GM18517 (cell line): ENCODE measurements around the gene USO1.

Source experiments
- ATAC-seq: cut with Tn5 transposase; IDR thresholded peaks from one replicate; pipeline ENCODE4 v1.9.1; 2021; ENCODE audit warnings: mild to moderate bottlenecking, moderate library complexity; ENCODE audit not compliant: unreplicated experiment

Gene USO1

DNA sequence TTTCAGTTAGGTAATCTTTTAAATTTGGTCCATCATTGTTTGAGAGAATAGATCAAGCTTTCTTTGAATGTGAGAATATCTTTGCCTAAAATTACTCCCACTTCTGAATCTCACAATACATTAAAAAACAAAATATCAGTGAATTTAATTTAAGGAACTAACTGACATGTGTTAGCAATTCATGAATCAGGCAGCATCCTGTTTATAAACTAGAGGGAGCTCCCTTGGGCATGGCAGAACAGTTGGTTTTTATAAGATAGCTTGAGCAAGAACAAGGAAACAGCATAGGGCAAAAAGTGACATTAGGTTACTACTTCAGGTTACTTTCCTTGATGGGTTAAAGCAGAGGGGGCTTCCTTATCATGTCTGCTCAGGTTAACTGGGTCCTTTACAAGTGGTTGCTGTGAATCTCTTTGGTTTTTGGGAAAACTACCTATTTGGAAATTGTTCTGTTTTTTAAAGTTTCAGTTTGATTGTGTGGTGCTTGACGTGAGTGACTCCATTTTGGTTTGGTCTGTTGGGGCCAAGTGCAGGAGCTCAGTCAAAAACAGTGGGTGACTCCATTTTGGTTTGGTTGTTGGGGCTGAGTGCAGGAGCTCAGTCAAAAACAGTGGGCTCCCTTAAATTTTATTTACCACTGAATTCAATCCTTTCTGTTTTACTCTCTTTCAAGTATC, 109.9 kb downstream of the USO1 start:
- no peak for ATAC-seq

DNA sequence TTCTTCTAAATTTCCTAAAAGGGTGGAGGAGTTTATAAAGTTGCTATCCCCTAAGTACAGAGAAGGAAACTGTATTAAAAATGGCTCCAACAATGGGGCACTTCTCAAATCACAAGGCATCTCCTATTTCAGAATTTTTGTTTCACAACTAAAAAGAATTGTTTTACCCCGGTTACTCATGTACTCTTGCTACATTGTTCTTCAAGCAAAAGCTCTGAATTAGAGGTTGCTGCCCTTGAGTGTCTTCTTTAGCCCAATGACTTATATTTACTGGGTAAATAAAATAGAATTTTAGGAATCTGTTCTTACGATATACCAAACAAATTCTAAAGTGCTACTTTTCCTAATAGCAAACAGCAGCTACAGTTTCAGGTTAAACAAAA, 110.4 kb downstream of the USO1 start:
- ATAC-seq: no peak

DNA sequence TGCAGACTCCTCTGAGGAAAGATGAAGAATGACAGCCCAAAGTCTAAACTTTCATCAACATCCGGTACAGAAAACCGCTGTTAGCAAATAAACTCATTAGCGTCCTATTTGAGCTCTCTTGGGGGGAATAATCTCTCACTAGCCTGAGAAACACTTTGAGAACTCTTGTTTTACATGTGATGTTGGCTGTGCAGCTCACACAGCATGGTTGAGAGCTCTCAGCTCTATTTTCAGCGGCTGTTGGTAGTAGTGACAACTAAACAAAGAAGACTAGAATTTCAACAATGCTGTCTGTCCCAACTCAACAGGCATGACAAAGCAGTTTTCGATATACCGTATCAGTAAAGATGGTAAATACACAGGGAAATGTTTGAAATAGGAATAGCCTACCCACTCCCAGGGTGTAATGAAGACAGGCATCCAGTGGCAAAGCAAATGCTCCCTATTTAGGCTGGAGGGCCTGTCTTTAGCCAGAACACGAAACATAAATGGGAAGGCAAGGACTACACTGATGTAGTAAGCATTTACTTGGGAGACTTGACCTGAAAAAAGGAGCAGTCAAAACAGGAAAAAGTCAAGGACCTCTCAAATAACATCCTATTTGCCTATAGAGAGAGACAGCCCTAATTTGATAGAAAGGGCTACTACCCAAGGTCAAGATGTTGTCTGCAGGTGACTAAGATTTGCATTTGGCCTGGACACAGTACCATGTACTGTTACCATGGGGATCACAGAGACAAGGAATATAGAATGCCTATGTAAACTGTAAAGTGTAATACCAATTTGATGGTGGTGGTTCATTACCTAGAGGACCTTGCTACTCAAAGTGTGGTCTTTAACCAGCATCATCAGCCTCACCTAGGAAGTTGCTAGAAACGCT, 117.5 kb downstream of the USO1 start:
- ATAC-seq: no peak

DNA sequence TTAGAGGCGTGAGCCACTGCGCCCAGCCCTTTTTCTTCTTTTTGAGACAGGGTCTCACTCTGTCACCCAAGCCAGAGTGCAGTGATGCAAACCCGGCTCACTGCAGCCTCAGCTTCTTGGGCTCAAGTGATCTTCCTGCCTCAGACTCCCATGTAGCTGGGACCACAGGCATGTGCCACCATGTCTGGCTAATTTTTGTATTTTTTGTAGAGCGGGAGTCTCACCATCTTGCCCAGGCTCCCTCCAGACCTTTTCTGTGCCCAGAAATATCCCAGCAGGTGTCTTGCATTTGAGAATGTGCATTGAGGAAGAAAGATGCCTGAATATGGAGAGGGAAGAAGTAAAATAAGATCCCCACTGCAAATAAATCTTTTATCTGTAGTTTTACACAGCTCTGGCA, 119.2 kb downstream of the USO1 start:
- no peak for ATAC-seq

DNA sequence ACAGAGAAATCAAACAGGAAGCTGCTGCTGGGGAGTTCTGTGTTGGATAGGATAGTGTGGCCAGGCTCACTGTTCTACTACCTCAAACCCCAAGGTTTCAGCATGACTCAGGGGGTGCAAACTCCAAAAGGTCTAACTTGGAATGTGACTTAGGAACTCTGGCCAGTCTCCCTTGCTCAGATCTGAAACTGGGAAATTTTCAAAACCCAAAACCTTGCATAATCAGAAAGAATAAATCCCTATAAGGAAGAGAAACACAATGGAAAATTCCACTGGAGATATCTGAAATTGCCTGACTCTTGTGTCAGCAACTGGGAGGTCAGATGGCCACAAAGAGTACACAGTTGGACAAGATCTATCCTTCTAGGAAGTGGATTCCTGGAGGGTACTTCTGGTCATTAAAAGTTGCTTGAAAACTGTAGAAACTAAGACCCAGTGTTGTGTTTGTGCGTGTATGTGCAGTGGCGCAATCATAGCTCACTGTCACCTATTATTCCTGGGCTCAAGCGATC, 119.8 kb downstream of the USO1 start:
- ATAC-seq: no peak

DNA sequence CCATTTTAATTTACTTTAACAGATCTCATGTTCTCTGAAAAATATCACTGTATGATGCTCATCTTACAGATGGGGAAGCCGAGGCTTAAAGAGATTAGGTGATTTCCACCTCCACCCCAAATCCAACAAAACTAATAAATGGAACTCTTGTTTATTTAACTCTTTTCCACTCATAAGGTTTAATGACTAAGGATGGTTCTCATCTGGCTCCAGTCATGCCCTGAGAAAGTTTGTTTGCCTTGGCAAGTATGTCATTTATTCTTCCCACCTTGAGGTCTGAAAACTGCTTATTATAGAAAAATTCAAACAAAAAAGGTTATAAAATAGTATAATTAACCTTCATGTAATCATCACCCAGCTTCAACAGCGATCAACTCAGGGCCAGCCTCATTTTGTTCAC, 121.6 kb downstream of the USO1 start:
- ATAC-seq: no peak

DNA sequence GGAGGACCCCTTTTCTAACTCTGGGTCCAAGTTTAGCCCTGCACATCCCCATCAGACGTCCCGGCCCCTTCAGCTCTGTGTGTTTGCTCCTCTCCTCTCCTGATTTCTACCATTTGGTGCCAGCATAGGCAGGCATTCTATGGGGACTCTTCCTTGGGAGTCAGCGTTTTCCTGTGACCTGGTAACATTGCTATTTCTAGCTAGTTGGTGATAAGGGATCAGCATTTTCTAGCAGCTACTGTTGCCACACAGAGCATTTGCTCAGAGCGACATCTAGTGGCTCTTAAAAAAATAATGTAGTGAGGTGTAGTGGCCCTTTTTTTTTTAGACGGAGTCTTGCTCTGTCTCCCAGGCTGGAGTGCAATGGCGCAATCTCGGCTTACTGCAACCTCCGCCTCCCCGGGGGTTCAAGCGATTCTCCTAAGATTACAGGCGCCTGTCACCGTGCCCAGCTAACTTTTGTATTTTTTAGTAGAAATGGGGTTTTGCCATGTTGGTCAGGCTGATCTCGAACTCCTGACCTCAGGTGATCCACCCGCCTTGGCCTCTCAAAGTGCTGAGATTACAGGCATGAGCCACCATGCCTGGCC, 123.9 kb downstream of the USO1 start:
- ATAC-seq: peak; percentile 61

DNA sequence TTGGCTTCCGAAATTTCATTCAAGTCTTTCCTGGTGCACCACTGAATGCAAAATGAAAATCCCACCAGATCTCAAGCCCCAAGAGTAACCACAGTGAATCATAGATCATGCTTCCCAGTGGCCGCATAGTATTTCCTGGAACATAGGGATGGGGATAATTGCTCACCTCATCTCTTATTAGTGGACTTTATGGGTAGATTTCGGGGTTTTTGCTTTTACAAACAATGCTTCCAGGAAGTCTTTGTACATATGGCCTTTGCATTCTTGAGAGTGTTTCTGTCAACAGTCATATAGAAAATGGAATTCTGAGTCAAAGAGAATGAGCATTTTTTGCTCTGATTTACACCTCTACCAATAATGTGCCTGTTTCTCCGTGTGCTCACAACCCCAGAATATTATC, 124.5 kb downstream of the USO1 start:
- no peak for ATAC-seq

DNA sequence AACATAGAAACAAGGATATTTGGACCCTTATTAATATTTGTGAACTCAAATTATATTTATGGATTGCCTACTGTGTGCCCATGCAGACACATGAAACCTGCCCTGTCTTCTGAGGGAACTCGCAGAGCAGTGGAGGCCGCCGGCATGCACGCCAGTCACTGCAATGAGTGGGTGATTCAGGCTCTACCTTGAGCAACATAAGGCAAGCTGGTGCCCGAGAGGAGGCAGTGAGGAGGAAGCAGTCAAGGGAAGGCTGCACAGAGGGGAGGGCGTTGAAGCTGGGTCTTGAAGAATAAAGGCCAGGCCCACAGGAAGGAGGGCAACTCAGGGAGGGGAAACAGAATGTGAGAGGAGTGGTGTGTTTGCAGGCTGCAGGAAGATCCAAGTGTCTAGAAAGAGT, 125.1 kb downstream of the USO1 start:
- no peak for ATAC-seq

DNA sequence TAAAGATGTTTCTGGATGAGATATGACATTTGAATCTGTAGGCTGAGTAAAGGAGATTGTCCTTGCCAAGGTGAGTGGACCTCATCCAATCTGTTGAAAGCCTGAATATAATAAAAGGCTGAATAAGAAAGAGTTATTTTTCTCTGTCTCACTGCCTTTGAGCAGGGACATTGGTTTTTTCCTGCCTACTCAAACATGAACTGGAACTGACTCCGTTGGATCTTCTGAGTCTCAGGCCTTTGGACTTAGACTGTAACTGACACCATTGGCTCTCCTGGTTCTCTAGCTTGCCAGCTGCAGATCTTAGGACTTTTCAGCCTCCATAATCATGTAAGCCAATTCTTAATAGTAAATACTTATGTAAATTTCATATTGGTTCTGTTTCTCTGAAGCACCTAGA, 134.3 kb downstream of the USO1 start:
- no peak for ATAC-seq

DNA sequence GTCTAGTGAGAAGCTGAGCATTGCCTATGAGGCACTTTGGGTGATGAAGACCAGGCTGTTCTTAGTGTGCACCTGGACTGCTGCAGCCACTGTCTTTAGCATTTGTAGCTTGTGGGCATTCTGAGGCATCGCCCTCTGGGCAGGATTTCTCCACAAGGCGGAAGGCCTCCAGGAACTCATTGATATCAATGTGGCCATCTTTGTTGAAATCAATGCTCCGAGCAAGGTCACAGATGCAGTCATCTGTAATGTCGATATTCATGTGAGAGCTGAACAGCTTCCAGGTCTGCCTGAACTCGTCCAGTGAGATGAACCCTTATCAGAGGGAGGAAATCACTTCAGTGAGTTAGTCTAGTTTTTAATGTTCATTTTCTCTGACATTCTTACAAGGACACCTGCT, 136.2 kb downstream of the USO1 start:
- no peak for ATAC-seq
